Calu3 (cell line): ENCODE measurements around the gene OR2G3. TPM values are rescaled to one million over a fixed set of nuclear protein-coding genes. Genes with fewer than 3 reads are reported as not detected.

Source experiments
- BruUV-seq: library from RNA; stranded (reverse); fragments of 400-500 nt; replicated peaks from 2 replicates; lab custom pipeline; 2021; lab: Mats Ljungman, UMichigan
- CTCF ChIA-PET: fragments of 300-600 bp; sonication (Branson Sonifier 250); formaldehyde crosslinking; loops from one replicate; lab custom pipeline; 2022; ENCODE audit warnings: antibody characterized with exemption; lab: Charles Lee
- DNase-seq: peaks from one replicate; pipeline ENCODE4 v3.0.0; 2022
- H3K27ac Mint-ChIP-seq: one replicate; pipeline ENCODE4 v1.8.0; 2022; ENCODE audit warnings: mixed read lengths; ENCODE audit not compliant: unreplicated experiment
- H3K27me3 Mint-ChIP-seq: one replicate; pipeline ENCODE4 v1.8.0; 2022; ENCODE audit warnings: mixed read lengths; ENCODE audit not compliant: unreplicated experiment
- H3K36me3 Mint-ChIP-seq: one replicate; pipeline ENCODE4 v1.8.0; 2022; ENCODE audit warnings: mild to moderate bottlenecking, moderate library complexity, mixed read lengths; ENCODE audit not compliant: insufficient read depth, unreplicated experiment
- H3K4me1 Mint-ChIP-seq: one replicate; pipeline ENCODE4 v1.8.0; 2022; ENCODE audit warnings: mild to moderate bottlenecking, low read depth, mixed read lengths; ENCODE audit not compliant: unreplicated experiment
- H3K4me3 Mint-ChIP-seq: one replicate; pipeline ENCODE4 v1.8.0; 2022; ENCODE audit warnings: mild to moderate bottlenecking, low read depth, moderate library complexity, mixed read lengths; ENCODE audit not compliant: unreplicated experiment
- H3K9me3 Mint-ChIP-seq: one replicate; pipeline ENCODE4 v1.8.0; 2022; ENCODE audit warnings: low read depth, mixed read lengths; ENCODE audit not compliant: unreplicated experiment
- CTCF ChIP-seq: fragments of 200-600 bp; IDR thresholded peaks from one replicate; pipeline ENCODE4 v1.8.0; 2022; ENCODE audit warnings: antibody characterized with exemption; ENCODE audit not compliant: unreplicated experiment
- intact Hi-C: fragments of 100-400 bp; cut with micrococcal nuclease; formaldehyde crosslinking; loops from one replicate; pipeline ENCODE4 v1.10.0; 2022; ENCODE audit not compliant: unreplicated experiment
- total RNA-seq: library from RNA; stranded (reverse); gene quantifications from 2 replicates; pipeline ENCODE4 v1.2.3, GENCODE V29; 2022

OR2G3 gene
- total RNA-seq, 1 experiment from 2014 or later, result not detected

GRCh38 chr1:247574236-247574635, 31.1 kb upstream of the OR2G3 start:
- CTCF ChIA-PET, result no interaction called here
- no peak for TF ChIP-seq CTCF
- Mint-ChIP-seq H3K36me3 (no peaks in the 10 kb centered on the region), H3K27ac (no peak overlapping the region), H3K4me3 (no peak overlapping the region), H3K9me3 (peaks cover 28% of the 10 kb centered on the region), H3K4me1 (no peaks in the 10 kb centered on the region), H3K27me3 (no peaks in the 10 kb centered on the region)
- no peak for DNase-seq
- intact Hi-C loops, result no loop called here
- BruUV-seq, result no TSS peak

- H3K27ac Mint-ChIP-seq, result no peak overlapping the region
- DNase-seq, result no peak
- H3K36me3 Mint-ChIP-seq, result no peaks in the 10 kb centered on the region
- no peak overlapping the region for H3K4me3 Mint-ChIP-seq
- H3K4me1 Mint-ChIP-seq, result no peaks in the 10 kb centered on the region
- CTCF ChIA-PET, result no interaction called here
- no TSS peak for BruUV-seq
- H3K27me3 Mint-ChIP-seq, result no peaks in the 10 kb centered on the region
- intact Hi-C loops, result no loop called here
- peaks cover 29% of the 10 kb centered on the region for H3K9me3 Mint-ChIP-seq
- TF ChIP-seq CTCF, result no peak
Observed at GRCh38 chr1:247574664-247575063, 30.7 kb upstream of the OR2G3 start.

- intact Hi-C loops, result no loop called here
- no peaks in the 10 kb centered on the region for H3K27me3 Mint-ChIP-seq
- H3K4me3 Mint-ChIP-seq, result no peak overlapping the region
- H3K36me3 Mint-ChIP-seq, result no peaks in the 10 kb centered on the region
- no TSS peak for BruUV-seq
- peaks cover 25% of the 10 kb centered on the region for H3K9me3 Mint-ChIP-seq
- no peaks in the 10 kb centered on the region for H3K4me1 Mint-ChIP-seq
- no peak overlapping the region for H3K27ac Mint-ChIP-seq
- no peak for TF ChIP-seq CTCF
- CTCF ChIA-PET, result no interaction called here
- DNase-seq, result no peak
Observed at GRCh38 chr1:247576514-247576913, 28.9 kb upstream of the OR2G3 start.

- Mint-ChIP-seq H3K36me3 (no peaks in the 10 kb centered on the region), H3K9me3 (peaks cover 23% of the 10 kb centered on the region), H3K27ac (no peak overlapping the region), H3K4me1 (no peaks in the 10 kb centered on the region), H3K27me3 (no peaks in the 10 kb centered on the region), H3K4me3 (no peak overlapping the region)
- no TSS peak for BruUV-seq
- DNase-seq, result no peak
- TF ChIP-seq CTCF, result no peak
- CTCF ChIA-PET, result no interaction called here
- intact Hi-C loops, result no loop called here
Observed at GRCh38 chr1:247578946-247579460, 26.4 kb upstream of the OR2G3 start.
